HG03066 (cell line): ENCODE data around the gene RANBP3.

Source experiments
- ATAC-seq: cut with Tn5 transposase; IDR thresholded peaks from one replicate; pipeline ENCODE4 v1.9.1; 2021; ENCODE audit warnings: low read depth; ENCODE audit not compliant: unreplicated experiment

The RANBP3 gene

DNA sequence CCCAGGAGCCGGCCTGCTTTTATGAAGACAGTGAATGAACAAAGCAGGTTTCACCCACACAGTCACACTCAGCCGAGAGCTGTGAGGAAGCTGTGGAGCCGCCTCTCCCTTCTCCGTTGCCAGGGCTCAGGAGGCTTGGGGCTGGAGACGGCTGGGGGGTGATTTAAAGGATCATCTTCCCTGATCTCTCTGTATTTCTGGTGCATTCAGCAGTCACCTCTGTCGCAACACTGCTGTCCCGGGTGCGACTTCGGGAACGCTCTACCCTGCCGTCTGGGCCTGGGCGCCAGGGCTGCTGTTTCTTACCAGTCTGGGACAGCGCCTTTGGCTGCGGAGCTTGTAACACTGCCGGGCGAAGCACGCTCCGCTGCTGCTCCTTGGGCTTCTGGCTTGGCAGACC lies 45.8 kb downstream of the RANBP3 start:
- no peak for ATAC-seq

DNA sequence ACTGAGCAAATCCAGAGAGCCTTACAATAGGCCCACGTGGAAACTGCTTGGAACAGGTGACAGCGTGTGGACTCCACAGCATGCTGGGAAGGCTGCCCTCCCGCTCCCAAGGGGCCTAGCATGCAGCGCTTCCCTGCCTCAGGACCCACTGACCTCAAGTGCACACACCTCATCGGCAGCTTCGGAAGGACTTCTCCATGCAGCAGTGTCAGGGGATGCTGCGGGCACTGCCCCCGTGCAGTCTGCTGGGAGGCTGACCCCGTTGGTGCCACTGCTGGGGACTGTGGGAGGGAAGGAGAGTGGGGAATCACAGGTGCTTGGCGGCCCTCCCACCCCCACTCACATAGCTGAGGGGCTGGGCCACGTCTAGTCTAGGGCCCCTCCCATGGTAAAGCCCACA lies 46.7 kb downstream of the RANBP3 start:
- no peak for ATAC-seq

DNA sequence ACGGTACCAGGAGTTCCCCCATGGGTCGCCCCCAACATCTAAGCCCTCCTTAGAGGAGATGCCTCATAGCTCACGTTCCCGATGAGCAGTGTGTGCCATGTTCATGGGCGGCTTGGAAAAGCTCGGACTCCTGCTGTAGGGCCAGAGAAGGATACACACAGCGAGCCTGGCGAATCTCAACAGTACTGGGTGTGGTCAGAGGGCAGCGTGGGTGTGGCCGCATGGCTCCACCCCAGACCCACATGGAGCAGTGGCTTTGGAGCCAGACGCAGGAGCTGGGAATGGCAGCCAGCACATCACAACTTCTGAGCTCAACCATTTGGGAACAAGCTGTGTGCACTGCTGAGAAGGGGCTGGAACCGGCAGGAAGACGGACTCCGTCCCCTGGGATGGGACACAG lies 48.3 kb downstream of the RANBP3 start:
- ATAC-seq: no peak

DNA sequence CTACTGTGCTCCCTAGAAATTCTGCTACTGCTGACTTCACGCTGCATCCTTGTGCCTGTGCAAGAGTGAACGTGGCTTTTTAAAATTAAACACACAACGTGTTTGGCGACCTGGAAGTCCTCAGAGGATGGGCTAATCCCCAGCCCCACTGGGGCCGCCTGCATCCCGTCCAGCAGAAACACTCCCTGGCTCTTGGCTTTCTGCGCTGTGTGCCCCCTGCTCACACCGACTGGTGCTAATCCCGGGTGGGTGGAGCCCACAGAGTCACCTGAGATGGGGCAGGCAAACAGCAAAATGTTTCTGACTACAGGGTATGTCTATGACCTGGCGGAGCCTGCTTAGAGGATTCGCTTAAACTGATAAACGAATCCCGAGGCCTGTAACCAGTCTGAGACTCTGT lies 48.8 kb downstream of the RANBP3 start:
- ATAC-seq: no peak

DNA sequence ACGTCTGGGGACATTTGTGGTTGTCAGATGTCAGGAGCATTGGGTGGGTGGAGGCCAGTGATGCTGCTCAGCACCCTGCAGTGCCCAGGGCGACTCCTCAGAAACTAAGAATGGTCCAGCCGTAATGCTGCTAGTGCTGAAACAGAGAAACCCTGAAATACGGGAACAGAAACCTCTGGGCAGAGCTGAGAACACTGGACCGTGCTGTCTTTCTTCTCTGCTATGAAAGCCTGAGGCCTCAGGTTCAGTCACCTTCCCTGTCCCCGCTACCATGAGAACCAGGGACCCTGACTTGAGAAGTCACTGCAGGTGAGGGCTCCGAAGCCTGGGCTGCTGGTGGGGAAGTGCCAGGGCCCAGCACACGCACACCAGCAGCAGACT lies 50.5 kb downstream of the RANBP3 start:
- no peak for ATAC-seq

DNA sequence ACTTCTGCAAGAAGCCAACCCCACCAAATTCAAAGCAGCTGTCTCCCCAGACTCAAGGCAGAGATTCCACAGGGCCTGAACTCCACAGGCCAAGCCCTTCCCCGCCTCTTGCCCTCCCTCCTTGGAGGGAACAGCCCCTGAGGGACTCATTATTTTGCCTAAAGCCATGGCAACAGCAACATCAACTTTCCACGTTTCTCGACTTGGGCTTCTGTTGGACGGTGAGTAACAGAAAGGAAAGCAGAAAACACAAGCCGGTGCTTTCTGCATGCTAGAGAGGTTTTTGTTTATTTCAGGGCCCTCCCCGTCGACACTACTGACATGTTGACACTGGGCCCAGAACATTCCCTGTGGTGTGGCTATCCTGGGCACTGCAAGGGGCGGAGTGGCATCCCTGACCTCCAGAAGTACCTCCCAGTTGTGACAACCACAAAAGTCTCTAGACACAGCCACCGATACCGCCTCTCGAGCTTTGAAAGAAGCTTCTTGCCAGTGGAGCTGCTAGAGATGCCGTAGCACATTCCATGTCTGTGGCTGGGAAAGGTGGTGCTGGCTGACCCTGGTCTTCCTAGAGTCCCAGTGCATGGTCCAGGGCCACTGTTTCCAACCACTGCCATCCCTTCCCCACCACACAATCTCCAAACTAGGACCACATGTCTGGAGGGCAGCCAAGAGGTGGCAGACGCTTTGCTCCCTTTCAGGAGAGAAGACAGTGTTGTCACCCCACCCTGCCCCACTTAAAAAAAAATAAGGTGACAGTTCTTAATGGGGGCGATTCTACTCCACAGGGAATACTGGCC lies 51.1 kb downstream of the RANBP3 start:
- no peak for ATAC-seq

DNA sequence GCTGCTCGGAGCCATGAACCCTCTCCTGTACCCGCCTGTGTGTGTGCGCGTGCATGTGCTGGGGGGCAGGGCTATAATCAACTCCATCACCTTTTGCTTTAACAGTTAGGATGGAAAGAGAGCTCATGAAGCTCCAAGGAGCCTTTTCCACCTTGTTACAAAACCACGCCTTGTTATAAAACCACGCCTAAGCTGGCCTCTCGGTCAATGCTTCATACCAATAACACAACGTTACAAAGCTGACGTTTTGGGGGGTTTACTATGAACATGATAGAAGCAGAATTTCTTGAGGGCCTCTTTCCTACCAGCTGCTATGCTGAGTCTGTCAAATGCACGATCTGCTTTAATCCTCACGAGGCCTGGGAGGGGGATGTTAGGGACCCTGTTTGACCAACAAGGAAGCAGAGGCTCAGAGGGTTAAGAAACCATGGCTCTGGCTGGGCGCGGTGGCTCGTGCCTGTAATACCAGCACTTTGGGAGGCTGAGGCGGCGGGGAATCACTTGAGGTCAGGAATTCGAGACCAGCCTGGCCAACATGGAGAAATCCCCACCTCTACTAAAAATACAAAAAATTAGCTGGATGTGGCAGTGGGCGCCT lies 52.0 kb downstream of the RANBP3 start:
- ATAC-seq: no peak

DNA sequence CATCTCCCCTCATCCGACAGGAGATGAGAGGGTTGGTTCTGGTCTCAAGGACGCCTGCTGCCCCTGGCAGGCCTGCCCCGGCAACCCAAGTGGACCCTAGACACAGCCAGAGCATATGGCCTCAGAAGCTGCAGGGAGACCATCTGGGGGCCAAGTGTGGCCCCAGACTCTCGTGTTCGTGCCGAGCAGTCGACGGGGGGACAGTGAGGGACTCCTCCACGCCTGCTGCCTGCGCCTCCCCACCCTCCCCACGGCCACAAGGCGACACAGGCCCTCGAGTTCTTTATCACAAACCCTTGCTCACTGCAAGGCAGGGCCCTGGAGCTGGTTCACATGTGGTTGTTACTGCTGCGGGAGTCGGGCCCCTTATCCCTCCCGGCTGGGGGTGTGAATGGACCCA lies 54.6 kb downstream of the RANBP3 start:
- no peak for ATAC-seq

DNA sequence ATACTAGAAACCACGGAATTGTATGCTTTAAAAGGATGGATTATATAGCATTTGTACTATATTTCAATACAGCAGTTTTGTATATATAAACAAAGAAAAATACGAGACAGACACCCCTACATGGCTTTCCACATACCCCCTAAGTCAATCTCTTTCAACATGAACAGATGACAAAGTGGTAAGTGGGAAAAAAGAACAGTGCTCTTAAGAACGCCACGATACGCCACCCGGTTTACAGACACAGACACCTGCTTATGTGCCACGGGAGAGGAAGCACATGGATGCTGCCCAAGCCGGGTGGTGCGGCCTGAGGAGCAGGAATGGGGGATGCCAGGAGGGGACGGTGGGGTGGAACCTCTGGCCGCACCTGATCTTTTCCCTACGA lies 55.8 kb downstream of the RANBP3 start:
- no peak for ATAC-seq

DNA sequence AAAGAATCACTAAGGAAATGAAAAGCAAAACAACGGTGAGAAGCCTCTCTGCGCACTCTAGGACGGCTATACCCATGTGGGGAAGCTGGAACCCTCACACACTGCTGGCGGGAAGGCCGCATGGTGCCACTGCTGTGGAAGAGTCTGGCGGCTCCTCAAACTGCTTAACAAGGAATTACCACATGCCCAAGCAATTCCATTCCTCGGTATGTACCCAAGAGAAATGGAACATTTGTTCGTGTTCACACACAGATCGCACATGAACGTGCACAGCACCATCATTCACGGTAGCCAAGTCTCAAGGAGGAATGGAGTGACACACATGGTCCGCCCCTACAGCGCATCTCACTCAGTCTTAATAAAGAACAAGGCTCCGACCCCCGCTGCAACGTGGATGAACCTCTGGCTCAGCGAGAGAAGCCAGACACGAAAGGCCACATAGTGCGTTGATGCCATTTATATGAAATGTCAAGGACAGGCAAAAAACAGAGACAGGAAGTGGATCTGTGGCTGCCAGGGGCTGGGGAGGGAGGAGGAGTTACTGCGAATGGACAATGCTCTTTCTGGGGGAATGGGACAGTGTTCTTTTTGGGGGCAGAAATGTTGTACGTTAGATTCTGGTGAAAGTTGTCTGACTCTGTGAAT lies 56.3 kb downstream of the RANBP3 start:
- ATAC-seq: no peak

DNA sequence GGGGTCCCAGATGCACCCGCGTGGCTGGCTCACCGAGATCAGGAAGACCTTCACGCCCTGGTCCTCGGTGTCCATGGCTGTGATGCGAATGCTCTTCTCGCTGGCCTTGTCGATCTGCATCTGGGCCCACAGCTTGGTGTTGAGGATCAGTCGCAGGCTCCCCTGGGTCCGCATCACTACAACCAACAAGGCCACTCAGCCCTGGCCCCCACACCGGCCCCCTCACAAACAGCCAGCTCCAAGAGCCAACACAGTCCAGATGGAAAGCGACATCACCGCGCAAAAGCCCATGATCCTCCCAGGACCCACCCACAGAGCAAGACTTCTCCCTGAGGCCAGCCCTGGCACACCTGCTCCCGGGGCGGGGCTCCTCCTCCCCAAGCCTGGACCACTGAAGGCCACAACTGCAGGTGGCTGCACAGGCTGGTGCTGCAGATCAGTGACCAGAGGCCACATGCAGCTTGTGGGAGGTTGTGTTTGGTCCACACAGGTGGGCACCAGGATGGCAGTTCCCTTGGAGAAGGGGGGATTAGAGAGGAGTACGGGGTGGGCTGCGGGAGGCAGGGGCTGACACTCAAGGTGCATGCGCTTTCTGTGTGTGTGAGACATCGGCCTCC lies 59.4 kb downstream of the RANBP3 start:
- ATAC-seq: no peak

DNA sequence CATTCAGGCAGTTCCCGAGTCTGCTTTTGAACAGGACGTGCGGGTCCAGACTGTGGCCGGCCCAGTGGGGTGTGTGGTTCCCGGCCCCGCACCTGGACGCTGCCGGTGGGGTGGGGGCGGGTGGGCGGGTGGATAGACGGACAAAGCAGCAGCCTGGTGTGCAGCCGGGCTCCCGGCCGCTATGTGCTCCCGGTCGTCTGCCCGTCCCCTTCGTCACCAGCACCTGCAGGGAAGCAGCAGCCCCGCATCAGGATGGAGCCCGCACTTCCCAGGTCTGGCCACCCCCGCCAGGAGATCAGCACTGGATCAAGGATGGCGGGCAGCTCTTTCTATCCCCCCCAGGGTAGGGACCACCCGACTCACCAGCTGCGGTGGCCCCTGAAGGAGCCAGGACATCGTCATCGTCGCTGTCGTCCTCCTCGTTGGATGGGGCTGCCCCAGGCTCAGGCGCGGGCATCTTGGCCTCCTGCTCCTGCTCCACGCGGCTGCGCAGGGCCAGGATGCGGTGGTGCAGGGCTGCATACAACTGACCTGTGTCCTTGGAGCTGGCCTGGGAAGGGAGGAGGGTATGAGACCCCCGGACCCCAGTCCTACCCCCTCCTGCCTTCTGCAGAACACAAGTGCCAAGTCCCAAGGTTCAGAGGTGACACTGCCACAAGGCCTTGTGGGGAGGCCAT lies 60.4 kb downstream of the RANBP3 start:
- no peak for ATAC-seq

DNA sequence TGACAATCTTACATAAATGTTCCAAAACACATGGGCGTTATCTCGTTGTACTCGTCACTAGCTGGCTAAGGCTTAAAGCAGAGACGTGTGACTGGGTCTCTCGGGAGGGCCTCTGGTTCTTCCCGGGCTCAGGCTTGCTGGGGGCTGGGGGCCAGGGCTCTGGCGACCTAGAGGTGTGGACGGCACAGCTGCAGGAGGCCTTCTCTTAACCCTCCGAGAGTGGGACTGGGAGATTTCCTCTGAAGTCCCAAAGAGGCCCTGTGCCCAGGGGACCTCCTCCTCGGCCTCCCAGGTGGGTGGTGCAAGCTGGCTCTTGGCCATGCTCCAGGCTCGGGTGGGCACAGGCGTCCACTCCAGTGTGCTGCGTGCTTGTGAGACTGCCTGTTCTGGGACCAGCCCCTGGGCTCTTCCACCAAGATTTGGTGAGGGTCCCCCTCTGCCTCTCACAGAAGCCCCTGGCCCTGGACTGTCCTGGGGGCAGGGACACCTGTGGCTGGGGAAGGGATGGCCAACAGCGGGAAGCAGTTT lies 61.7 kb downstream of the RANBP3 start:
- no peak for ATAC-seq

DNA sequence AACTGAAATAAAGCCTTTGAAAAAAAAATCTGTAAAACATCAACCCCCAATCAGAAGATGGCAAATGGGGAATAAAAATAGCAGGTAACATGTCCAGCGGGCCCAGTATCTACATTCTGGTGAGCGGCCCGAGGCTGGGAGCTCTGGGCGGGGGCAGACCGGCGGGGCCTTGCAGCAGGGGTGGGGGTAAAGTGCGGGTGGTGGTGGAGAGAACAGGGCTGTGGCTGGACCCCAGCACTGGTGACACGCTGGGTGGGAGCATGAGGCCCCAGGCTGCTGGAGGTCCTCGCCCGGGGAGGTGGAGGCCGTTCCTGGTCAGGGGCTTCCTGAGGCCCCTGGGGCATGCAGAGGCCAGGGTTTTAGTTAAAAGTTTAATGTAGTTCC lies 62.2 kb downstream of the RANBP3 start:
- ATAC-seq: no peak

DNA sequence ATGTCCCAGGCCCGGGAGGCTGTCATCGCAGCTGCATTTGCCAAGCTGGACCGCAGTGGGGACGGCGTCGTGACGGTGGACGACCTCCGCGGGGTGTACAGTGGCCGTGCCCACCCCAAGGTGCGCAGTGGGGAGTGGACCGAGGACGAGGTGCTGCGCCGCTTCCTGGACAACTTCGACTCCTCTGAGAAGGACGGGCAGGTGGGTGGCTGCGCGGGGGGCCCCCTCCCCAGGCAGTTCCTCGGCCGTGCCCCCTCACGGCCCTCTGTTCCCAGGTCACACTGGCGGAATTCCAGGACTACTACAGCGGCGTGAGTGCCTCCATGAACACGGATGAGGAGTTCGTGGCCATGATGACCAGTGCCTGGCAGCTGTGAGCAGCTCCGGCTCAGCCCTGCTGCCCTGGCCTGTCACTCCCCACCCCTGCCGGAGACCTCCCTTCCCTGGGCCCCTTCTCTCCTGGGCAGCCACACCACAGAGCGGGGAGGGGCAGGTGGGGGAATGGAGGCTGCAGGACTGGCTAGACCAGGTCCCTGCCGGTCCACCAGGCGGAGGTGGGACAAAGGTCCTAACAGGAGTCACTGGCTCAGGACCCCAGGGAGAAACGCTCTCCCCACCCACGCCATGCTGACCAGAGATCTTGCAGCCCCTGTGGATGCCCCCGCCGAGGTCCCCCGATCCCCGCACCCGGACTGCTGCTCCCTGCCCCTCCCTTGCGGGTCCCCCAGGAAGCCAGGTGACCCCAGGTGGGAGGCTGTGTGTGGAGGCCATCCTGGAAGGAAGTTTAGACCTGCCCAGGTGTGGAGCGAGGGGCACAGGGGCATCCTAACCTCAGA lies 62.8 kb downstream of the RANBP3 start:
- ATAC-seq: no peak

DNA sequence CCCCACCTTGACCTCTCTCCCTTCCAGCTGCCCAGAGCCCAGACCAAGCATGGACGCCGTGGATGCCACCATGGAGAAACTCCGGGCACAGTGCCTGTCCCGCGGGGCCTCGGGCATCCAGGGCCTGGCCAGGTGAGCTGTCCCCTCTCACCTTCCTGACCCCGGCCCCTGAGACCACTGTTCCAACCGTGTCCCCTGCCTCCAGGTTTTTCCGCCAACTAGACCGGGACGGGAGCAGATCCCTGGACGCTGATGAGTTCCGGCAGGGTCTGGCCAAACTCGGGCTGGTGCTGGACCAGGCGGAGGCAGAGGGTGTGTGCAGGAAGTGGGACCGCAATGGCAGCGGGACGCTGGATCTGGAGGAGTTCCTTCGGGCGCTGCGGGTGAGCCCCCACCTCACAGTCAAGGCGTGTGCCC lies 63.6 kb downstream of the RANBP3 start:
- ATAC-seq: no peak

DNA sequence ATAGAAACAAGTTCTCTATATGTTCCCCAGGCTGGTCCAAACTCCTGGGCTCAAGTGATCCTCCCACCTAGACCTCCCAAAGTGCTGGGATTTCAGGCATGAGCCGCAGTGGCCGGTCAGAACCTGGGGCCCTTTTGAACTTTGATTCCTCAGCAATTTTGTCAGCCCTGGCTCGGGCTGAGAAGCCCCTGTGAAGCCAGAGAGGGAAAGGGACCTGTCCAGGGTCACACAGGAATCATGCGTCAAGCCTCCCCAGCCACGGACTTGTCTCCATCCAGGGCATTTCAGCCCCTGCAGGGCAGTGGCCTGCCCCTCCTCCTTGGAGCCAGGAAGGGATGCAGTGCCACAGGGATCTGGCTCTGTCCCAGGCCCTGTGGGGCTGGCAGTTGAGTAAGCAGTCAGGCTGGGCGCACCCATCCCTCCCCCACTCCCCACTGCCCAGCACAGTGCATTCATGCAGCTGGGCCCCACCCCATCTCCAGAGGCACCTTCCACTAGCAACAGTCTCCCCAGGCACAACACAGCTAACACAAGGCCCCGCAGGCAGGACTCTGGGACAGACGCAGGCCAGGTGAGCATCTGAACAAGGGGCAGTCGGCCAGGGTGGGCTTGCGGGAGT lies 64.1 kb downstream of the RANBP3 start, which contains the start of gene CAPS:
CAPS (plus strand) TSS at position 516 of the 619 bp plus-strand sequence. CDS start 153 bp downstream, outside the sequence.
- no peak for ATAC-seq

DNA sequence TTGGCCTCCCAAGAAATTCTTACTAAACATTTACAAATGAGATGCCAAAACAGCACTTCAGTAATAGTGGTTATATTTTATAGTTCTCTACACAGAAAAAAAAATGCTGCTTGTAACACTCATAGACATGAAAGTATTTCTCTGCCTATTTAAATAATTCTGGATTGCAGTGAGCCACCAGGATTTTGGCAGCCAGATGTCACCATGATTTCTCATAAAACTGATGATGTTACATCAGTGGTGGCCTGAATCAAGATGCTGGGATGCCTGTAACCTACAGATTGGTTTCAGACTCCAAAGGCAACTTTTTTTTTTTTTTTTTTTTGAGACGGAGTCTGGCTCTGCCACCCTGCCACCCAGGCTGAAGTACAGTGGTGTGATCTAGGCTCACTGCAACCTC lies 66.6 kb downstream of the RANBP3 start:
- no peak for ATAC-seq

DNA sequence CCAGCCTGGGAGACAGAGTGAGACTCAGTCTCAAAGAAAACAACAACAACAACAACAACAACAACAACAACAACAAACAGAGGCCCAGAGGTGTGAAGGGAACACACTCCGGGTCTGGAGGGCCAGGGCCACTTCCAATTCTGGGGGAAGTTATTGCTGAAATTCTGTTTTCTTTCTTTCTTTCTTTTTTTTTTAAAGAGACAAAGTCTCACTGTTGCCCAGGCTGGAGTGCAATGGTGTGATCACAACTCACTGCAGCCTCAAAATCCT lies 67.4 kb downstream of the RANBP3 start:
- ATAC-seq: no peak
